Prostate gland (tissue), 2 donors: ENCODE data around the gene SEC63.

Experiments used
- POLR2A ChIP-seq: fragments of 450-650 bp; IDR thresholded peaks from one replicate; pipeline ENCODE4 v1.6.1; 2016; ENCODE audit warnings: antibody characterized with exemption, mild to moderate bottlenecking
- TF ChIP-seq, protein P1 (sequence below), 4 experiments: fragments of 200-600 bp in 2 of 4; fragments of 450-650 bp in 2 of 4; sonication (generic) in 2 of 4; IDR thresholded peaks; 1 replicate in 3 of 4; 2 replicates in 1 of 4; pipeline ENCODE4 v1.5.1; 2016 to 2019; ENCODE audit warnings: antibody characterized with exemption in 4 of 4, mild to moderate bottlenecking in 2 of 4, moderate library complexity in 2 of 4

DNA sequence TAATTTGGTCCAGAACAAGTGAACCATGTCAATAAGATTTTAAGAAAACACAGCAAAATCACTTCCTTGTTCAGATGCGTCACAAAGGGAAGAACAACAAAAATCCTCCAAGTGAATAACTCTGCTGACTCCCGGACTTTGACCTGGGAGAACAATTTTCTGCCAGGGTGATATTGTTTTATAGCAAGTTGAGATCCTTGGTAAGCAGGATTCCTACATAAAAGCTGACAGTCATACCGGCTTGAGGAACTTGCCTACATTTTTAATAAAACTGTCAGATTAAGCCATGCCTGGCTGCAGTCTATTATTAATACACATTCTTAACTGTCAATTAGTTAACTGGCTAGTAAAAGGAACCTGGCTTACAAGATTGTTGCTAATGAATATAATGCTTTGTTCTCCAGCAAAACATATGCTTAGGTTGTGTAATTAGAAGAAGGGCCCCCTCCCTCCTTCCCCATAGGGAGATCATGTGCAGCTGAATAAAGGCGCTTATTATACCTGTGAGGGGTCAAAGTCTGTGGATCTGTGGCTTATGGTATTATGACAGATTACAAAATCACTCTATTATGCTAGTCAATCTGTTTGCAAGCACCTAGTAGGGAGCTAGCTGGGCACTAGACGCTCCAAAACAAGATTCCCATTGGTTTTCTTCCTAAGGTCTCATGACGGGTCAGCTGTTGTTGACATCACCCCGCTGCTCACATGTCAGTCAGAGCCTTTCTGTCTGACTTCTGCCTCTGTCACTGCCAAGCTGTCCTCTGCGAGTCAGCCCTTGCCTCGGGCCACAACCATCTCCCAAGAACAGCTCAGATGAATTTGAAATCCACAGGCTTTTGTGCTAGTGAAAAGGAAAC, 44.6 kb upstream of the SEC63 start:
- TF ChIP-seq, protein P1, sequence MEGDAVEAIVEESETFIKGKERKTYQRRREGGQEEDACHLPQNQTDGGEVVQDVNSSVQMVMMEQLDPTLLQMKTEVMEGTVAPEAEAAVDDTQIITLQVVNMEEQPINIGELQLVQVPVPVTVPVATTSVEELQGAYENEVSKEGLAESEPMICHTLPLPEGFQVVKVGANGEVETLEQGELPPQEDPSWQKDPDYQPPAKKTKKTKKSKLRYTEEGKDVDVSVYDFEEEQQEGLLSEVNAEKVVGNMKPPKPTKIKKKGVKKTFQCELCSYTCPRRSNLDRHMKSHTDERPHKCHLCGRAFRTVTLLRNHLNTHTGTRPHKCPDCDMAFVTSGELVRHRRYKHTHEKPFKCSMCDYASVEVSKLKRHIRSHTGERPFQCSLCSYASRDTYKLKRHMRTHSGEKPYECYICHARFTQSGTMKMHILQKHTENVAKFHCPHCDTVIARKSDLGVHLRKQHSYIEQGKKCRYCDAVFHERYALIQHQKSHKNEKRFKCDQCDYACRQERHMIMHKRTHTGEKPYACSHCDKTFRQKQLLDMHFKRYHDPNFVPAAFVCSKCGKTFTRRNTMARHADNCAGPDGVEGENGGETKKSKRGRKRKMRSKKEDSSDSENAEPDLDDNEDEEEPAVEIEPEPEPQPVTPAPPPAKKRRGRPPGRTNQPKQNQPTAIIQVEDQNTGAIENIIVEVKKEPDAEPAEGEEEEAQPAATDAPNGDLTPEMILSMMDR (IDR thresholded peaks at IDR 0.05) = no peak
- TF ChIP-seq POLR2A = no peak
